ENCODE data around the gene TPRX1. TPM values are rescaled to one million over a fixed set of nuclear protein-coding genes. Genes with fewer than 3 reads are reported as not detected.

TPRX1 gene
- total and polyA plus RNA-seq, 9 of the 15 experiments (the other 6 are each of a cell fraction or from before 2014, with no cell fraction given) = not detected

- peak; percentile 42; the same call in 1 of the 2 replicates for TF ChIP-seq POLR2H (tag; IDR thresholded peaks at IDR 0.05; ENCODE audit: low read depth)
- peak; percentile 71; the same call in 1 of the 2 replicates for TF ChIP-seq PHF8 (IDR thresholded peaks at IDR 0.05; ENCODE audit: borderline replicate concordance, low read length)
- TF ChIP-seq ADNP (tag; IDR thresholded peaks at IDR 0.05) = 0 out of 2 replicates have a peak, but pooled peaks have one; percentile 1
- TF ChIP-seq ELF1 (tag; IDR thresholded peaks at IDR 0.05) = peak; percentile 73
- peak in 1 of 2 experiments; percentile 86; a peak in 2 of 4 replicates for TF ChIP-seq SRF (CRISPR knock-in tag; IDR thresholded peaks at IDR 0.05)
- peak; percentile 97 for TF ChIP-seq PKNOX1 (IDR thresholded peaks at IDR 0.05)
- TF ChIP-seq CBFA2T3 (IDR thresholded peaks at IDR 0.05) = peak; percentile 28
- peak; percentile 54; the same call in 1 of the 2 replicates for TF ChIP-seq PML (IDR thresholded peaks at IDR 0.05; ENCODE audit: low read length)
- peak; percentile 48; the same call in 1 of the 2 replicates for TF ChIP-seq NCOA1 (IDR thresholded peaks at IDR 0.05; ENCODE audit: low read depth)
- no peak for TF ChIP-seq PTRF (tag; IDR thresholded peaks at IDR 0.05)
- 0 out of 2 replicates have a peak, but pooled peaks have one; percentile 61 for TF ChIP-seq LEF1 (IDR thresholded peaks at IDR 0.05)
- peak; percentile 99 for TF ChIP-seq TFAP4 (CRISPR knock-in tag; IDR thresholded peaks at IDR 0.05; ENCODE audit: borderline replicate concordance)
- peak; percentile 17; the same call in 1 of the 2 replicates for TF ChIP-seq L3MBTL2 (IDR thresholded peaks at IDR 0.05)
- no peak for TF ChIP-seq ZKSCAN3 (CRISPR knock-in tag; IDR thresholded peaks at IDR 0.05)
- peak in 1 of 2 experiments; percentile 98; a peak in 2 of 4 replicates for TF ChIP-seq BCLAF1 (IDR thresholded peaks at IDR 0.05; ENCODE audit: borderline replicate concordance in 1 of 2, control insufficient read depth in 1 of 2, low read depth in 2 of 2, low read length in 1 of 2)
- 0 out of 2 replicates have a peak, but pooled peaks have one; percentile 28 for TF ChIP-seq CHD2 (IDR thresholded peaks at IDR 0.05; ENCODE audit: low read depth, low read length)
- TF ChIP-seq MTA3 (IDR thresholded peaks at IDR 0.05; ENCODE audit: borderline replicate concordance) = peak; percentile 65; the same call in 1 of the 2 replicates
- TF ChIP-seq ZFX (CRISPR knock-in tag; IDR thresholded peaks at IDR 0.05) = peak; percentile 40
- no peak; the same call in 1 of the 2 replicates for TF ChIP-seq ETV1 (tag; conservative IDR thresholded peaks at IDR 0.05; ENCODE audit: low read depth)
- TF ChIP-seq ASH1L (IDR thresholded peaks at IDR 0.05; ENCODE audit: borderline replicate concordance, low read depth, partially characterized antibody) = peak; percentile 86
- TF ChIP-seq POLR2G (IDR thresholded peaks at IDR 0.05; ENCODE audit: low read depth, low read length) = peak; percentile 97
These were observed 26.1 kb downstream of the TPRX1 start, which contains the start of gene SELENOW (continued) for GRCh38 chr19:47778049-47778953.
